ENCODE measurements around the gene RHOF. TPM values are rescaled to one million over a fixed set of nuclear protein-coding genes. Genes with fewer than 3 reads are reported as not detected.

Gene RHOF
- polyA plus RNA-seq, 1 experiment, result 5.3 TPM

DNA sequence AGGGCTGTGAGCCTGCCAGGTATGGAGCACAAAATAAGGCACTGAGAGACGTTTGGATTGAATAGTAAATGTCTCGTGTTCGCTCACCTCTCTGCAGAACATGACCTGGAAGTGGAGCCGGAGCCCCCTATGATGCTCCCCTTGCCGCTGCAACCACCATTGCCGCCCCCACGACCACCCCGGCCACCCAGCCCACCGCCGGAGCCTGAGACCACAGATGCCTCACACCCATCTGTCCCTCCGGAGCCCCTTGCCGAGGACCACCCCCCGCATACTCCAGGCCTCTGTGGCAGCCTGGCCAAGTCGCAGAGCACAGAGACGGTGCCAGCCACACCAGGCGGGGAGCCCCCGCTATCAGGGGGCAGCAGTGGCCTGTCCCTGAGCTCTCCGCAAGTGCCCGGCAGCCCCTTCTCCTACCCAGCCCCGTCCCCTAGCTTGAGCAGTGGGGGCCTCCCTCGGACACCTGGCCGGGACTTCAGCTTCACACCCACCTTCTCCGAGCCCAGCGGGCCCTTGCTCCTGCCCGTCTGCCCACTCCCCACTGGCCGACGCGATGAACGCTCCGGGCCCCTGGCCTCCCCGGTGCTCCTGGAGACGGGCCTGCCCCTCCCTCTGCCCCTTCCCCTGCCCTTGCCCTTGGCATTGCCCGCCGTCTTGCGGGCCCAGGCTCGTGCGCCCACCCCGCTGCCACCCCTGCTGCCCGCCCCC is 29.1 kb upstream of the RHOF start:
- H3K27ac ChIP-seq (ENCODE audit: low read depth, low read length), result no peak overlapping the region
- H3K9me3 ChIP-seq (ENCODE audit: control insufficient read depth, insufficient read depth, low read length), result no peaks in the 10 kb centered on the region; the same call in 1 of the 2 replicates
- no peak overlapping the region for H3K4me3 ChIP-seq (ENCODE audit: low read depth, low read length)
- POLR2A ChIA-PET, result no interaction called here
- no peak for DNase-seq (ENCODE audit: low read depth, low spot score)
- no peaks in the 10 kb centered on the region for H3K27me3 ChIP-seq (ENCODE audit: control insufficient read depth, insufficient read depth, low read length)
- CTCF ChIA-PET, result interaction anchor here (1.4 kb wide), 1 partner anchor 11 kb away, joined by 5 read pairs; no protein-coding TSS in a partner anchor
- no peak for TF ChIP-seq CTCF (IDR thresholded peaks at IDR 0.05; ENCODE audit: low read depth, low read length)

DNA sequence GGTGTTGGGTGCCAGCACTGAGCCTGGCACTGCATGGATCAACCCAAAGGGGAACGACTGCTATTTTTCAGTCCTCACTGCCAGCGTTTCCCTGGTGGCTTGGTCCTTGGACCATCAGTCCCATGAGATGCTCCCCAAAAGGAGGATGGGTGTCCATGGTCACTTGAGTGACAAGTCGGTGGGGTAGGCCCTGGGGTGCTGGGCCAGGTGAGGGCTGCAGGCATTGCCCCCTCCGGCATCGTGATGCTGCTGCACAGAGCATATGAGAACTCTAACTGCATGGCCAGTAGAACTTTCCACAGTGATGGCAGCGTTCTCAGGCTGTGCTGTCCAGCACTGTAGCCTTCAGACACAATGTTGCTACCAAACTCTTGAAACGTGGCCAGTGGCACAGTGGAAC is 26.6 kb upstream of the RHOF start:
- CTCF ChIA-PET, result interaction anchor here (1.0 kb wide), 1 partner anchor 8 kb away, joined by 3 read pairs; no protein-coding TSS in a partner anchor
- Histone ChIP-seq H3K4me3 (ENCODE audit: low read depth, low read length) (no peak overlapping the region), H3K27ac (ENCODE audit: low read depth, low read length) (no peak overlapping the region), H3K9me3 (ENCODE audit: control insufficient read depth, insufficient read depth, low read length) (no peaks in the 10 kb centered on the region; the same call in 1 of the 2 replicates), H3K27me3 (ENCODE audit: control insufficient read depth, insufficient read depth, low read length) (no peaks in the 10 kb centered on the region)
- no peak for TF ChIP-seq CTCF (IDR thresholded peaks at IDR 0.05; ENCODE audit: low read depth, low read length)
- DNase-seq (ENCODE audit: low read depth, low spot score), result no peak
- POLR2A ChIA-PET, result interaction anchor here (1.4 kb wide), 1 partner anchor 68 kb away, joined by 3 read pairs; the partner anchor contains the start of gene PSMD9

- no peaks in the 10 kb centered on the region; the same call in 1 of the 2 replicates for H3K9me3 ChIP-seq (ENCODE audit: control insufficient read depth, insufficient read depth, low read length)
- no peaks in the 10 kb centered on the region for H3K27me3 ChIP-seq (ENCODE audit: control insufficient read depth, insufficient read depth, low read length)
- ChIA-PET POLR2A (no interaction called here), CTCF (interaction anchor here (0.6 kb wide), 1 partner anchor 15 kb away, joined by 3 read pairs; no protein-coding TSS in a partner anchor)
- H3K27ac ChIP-seq (ENCODE audit: low read depth, low read length), result no peak overlapping the region
- no peak for DNase-seq (ENCODE audit: low read depth, low spot score)
- H3K4me3 ChIP-seq (ENCODE audit: low read depth, low read length), result no peak overlapping the region
- TF ChIP-seq CTCF (IDR thresholded peaks at IDR 0.05; ENCODE audit: low read depth, low read length), result no peak
Measured at GRCh38 chr12:121819212-121819949, 25.9 kb upstream of the RHOF start.

DNA sequence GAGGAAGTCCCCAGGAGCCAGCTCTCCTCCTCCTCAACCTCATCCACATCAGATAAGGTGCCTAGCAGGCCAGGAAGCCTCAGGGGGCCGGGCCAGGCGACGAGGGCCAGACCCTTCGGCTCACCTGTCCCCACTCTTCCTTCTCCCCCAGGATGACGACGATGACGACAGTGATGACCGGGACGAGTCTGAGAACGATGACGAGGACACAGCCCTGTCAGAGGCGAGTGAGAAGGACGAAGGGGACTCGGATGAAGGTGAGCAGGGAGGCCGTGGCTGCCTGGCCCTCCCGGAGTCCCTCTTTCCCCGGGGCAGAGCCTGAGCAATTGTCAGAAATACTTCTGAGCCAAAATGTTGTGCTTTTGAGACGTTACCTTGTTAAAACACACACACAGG is 24.2 kb upstream of the RHOF start:
- no peak overlapping the region for H3K27ac ChIP-seq (ENCODE audit: low read depth, low read length)
- ChIA-PET POLR2A (no interaction called here), CTCF (no interaction called here)
- no peak for TF ChIP-seq CTCF (IDR thresholded peaks at IDR 0.05; ENCODE audit: low read depth, low read length)
- no peaks in the 10 kb centered on the region; the same call in 1 of the 2 replicates for H3K9me3 ChIP-seq (ENCODE audit: control insufficient read depth, insufficient read depth, low read length)
- H3K27me3 ChIP-seq (ENCODE audit: control insufficient read depth, insufficient read depth, low read length), result no peaks in the 10 kb centered on the region
- H3K4me3 ChIP-seq (ENCODE audit: low read depth, low read length), result no peak overlapping the region
- no peak for DNase-seq (ENCODE audit: low read depth, low spot score)

Measured in AG04450 (cell line).